Subcutaneous abdominal adipose tissue (tissue), 5 donors: Measurements from ENCODE around the gene ATXN1.

Experiments used
- H3K27ac ChIP-seq: one replicate; pipeline ENCODE4 v1.7.0; 2013; ENCODE audit warnings: low read depth, mild to moderate bottlenecking, inconsistent platforms, low read length, moderate library complexity
- H3K27me3 ChIP-seq, 5 donors: one replicate each; pipeline ENCODE4 v1.7.0; 2013; ENCODE audit warnings: low read length in 5 of 5, inconsistent platforms in 1 of 5; ENCODE audit not compliant: control insufficient read depth in 5 of 5, insufficient read depth in 4 of 5
- H3K36me3 ChIP-seq, 5 donors: one replicate each; pipeline ENCODE4 v1.7.0; 2013; ENCODE audit warnings: low read length in 5 of 5; ENCODE audit not compliant: control insufficient read depth in 5 of 5, insufficient read depth in 5 of 5
- H3K4me1 ChIP-seq, 5 donors: one replicate each; pipeline ENCODE4 v1.7.0; 2013; ENCODE audit warnings: low read length in 5 of 5, mild to moderate bottlenecking in 3 of 5, moderate library complexity in 1 of 5; ENCODE audit not compliant: control insufficient read depth in 5 of 5, insufficient read depth in 5 of 5
- H3K4me3 ChIP-seq, 5 donors: one replicate each; pipeline ENCODE4 v1.7.0; 2013; ENCODE audit warnings: low read length in 5 of 5, low read depth in 1 of 5
- H3K9ac ChIP-seq, 5 donors: one replicate each; pipeline ENCODE4 v1.7.0; 2013; ENCODE audit warnings: low read length in 5 of 5, mild to moderate bottlenecking in 4 of 5, moderate library complexity in 3 of 5
- H3K9me3 ChIP-seq, 5 donors: one replicate each; pipeline ENCODE4 v1.7.0; 2013; ENCODE audit warnings: low read length in 5 of 5; ENCODE audit not compliant: control insufficient read depth in 5 of 5
- donor health status: healthy.
- donor health status: healthy.
- donor health status: healthy.
- donor health status: healthy.
- donor health status: healthy.

ATXN1 gene

GRCh38 chr6:16282370-16282769 lies 478.9 kb downstream of the ATXN1 start:
- H3K27ac ChIP-seq = no peak overlapping the region
- no peaks in the 10 kb centered on the region for H3K9me3 ChIP-seq
- H3K4me1 ChIP-seq = peaks cover 0 to 6% (median 3%) of the 10 kb centered on the region in 5 donors
- no peak overlapping the region for H3K9ac ChIP-seq
- no peak overlapping the region for H3K4me3 ChIP-seq
- H3K27me3 ChIP-seq = peaks cover 0 to 4% (median 4%) of the 10 kb centered on the region in 5 donors
- no peaks in the 10 kb centered on the region for H3K36me3 ChIP-seq

- no peaks in the 10 kb centered on the region for H3K9me3 ChIP-seq
- no peak overlapping the region for H3K9ac ChIP-seq
- peaks cover 0 to 4% (median 0%) of the 10 kb centered on the region in 5 donors for H3K4me1 ChIP-seq
- no peak overlapping the region for H3K27ac ChIP-seq
- no peaks in the 10 kb centered on the region for H3K27me3 ChIP-seq
- H3K4me3 ChIP-seq = no peak overlapping the region
- no peaks in the 10 kb centered on the region for H3K36me3 ChIP-seq
Observed at GRCh38 chr6:16279243-16279642, 482.0 kb downstream of the ATXN1 start.

DNA sequence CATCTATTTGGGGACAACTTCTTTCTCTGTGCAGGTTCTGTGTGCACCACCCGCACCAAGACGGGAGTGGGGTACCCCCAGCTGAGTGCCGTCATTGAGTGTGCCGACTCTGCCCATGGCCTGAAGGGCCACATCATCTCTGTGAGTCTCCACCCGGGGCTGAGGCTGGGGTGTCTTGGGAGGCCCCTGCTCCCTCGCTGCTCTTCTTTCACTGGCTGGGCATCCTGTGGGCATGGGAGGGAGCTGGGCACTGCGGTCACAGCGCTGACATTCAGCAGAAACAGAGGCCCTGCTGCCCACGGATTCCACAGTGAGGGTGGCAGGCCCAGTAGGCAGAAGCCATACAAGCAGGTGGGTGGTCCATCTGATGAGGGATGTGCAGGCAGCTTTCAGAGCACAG lies 482.5 kb downstream of the ATXN1 start:
- Histone ChIP-seq H3K27me3 (no peaks in the 10 kb centered on the region), H3K36me3 (no peaks in the 10 kb centered on the region), H3K9ac (no peak overlapping the region), H3K27ac (no peak overlapping the region), H3K4me3 (no peak overlapping the region), H3K9me3 (no peaks in the 10 kb centered on the region), H3K4me1 (peaks cover 0 to 4% (median 0%) of the 10 kb centered on the region in 5 donors)

GRCh38 chr6:16278048-16278724 lies 483.1 kb downstream of the ATXN1 start:
- H3K27ac ChIP-seq = no peak overlapping the region
- no peak overlapping the region for H3K9ac ChIP-seq
- no peak overlapping the region for H3K4me3 ChIP-seq
- H3K36me3 ChIP-seq = no peaks in the 10 kb centered on the region
- peaks cover 0 to 4% (median 0%) of the 10 kb centered on the region in 5 donors for H3K4me1 ChIP-seq
- H3K9me3 ChIP-seq = no peaks in the 10 kb centered on the region
- no peaks in the 10 kb centered on the region for H3K27me3 ChIP-seq

DNA sequence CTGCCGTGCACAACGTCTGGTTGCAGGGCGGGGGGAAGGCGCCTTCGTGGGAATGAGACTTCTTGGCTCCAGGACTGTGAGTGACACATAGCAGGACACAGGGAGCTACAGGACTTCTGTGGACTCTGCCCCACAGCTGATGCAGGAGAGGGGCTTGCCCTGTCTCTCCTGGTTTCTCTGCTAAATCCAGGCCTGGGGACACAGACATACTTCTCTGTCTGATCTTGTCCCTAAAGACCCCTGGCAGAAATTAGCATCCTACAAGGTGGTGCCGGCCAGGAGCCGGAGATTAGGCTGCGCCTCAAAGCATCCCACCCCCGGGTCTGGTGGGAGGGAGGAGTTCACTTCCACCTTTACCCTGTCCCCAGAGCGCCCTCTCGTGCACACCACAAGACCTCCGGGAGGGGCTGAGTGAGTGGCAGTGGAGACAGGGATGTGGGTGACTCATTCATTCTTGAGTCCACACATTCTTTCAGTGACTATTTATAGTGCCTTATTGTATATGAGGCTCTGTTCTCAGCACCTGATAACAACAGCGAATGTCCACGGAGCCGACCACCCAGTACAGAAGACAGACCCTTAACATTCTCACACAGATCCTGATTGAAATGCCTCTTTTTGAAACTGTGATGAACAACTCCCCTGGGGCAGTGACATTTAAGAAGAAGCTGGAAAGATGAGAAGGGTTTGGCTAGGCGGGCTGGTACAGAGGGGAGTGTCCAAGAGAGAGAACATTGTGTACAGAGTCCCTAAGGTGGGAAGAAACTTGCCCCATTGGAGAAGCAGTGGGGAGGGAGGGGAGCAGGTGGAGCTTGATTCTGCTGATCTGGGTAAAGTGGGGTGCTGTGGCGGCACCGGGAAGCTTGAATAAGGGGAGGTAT lies 483.9 kb downstream of the ATXN1 start:
- Histone ChIP-seq H3K9me3 (no peaks in the 10 kb centered on the region), H3K9ac (no peak overlapping the region), H3K27me3 (no peaks in the 10 kb centered on the region), H3K27ac (no peak overlapping the region), H3K36me3 (no peaks in the 10 kb centered on the region), H3K4me3 (no peak overlapping the region), H3K4me1 (peaks cover 0 to 4% (median 0%) of the 10 kb centered on the region in 5 donors)

DNA sequence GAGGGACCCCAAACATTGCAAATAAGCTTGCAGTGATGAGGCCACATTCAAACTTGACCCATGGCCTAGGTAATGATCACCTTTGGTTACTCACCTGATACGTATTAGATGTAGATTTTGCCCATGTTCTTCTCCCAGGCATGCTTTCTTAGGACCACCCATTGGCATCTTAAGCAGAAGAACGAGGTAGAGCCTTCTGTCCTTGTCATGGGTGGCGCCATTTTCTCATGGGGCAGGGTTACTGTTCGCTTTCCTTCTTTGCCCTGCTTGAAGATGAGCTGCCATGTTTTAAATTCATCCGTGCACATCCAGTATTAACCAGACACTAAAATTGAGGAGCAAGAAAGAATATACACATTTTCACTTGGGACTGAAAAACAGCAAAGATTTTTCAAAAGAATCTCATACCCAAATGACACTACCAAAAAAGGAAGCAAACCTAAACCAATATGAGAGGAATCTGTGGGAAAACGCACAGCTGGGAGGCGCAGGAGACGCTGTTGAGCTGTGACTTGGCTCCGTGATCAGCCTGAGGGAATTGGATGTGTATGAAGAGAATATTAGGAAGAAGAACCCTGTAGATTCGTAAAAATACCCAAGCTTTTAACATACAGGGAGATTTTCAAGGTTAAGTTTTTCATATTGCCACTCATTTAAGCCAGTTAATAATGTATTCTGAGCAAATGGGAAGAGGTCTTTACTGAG lies 486.2 kb downstream of the ATXN1 start:
- Histone ChIP-seq H3K9ac (no peak overlapping the region), H3K4me3 (no peak overlapping the region), H3K27me3 (no peaks in the 10 kb centered on the region), H3K27ac (no peak overlapping the region), H3K36me3 (no peaks in the 10 kb centered on the region), H3K4me1 (peaks cover 0 to 4% (median 0%) of the 10 kb centered on the region in 5 donors), H3K9me3 (no peaks in the 10 kb centered on the region)

DNA sequence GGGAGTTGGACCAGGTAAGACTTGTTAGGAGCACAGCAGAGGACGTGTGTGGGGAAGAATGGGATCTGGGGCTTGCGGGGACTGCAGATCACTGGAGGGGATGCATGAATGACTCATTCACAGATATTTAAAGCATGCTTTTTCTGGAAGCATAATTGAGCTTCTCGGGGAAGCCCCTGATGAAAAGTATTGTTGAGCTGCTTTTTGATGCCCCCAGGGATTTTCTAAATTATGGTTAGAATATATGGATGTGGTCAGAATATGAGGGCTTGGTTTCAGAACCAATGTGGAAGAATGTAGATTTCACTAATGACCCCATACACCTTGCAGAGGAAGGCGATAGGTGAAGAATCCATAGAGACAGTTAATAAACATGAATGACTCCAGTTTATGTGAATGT lies 486.8 kb downstream of the ATXN1 start:
- Histone ChIP-seq H3K27ac (no peak overlapping the region), H3K4me3 (no peak overlapping the region), H3K9me3 (no peaks in the 10 kb centered on the region), H3K36me3 (no peaks in the 10 kb centered on the region), H3K4me1 (peaks cover 0 to 4% (median 0%) of the 10 kb centered on the region in 5 donors), H3K27me3 (no peaks in the 10 kb centered on the region), H3K9ac (no peak overlapping the region)

GRCh38 chr6:16273256-16273655 lies 488.0 kb downstream of the ATXN1 start:
- no peaks in the 10 kb centered on the region for H3K9me3 ChIP-seq
- H3K9ac ChIP-seq = no peak overlapping the region
- H3K4me1 ChIP-seq = peaks cover 0 to 4% (median 0%) of the 10 kb centered on the region in 5 donors
- no peak overlapping the region for H3K27ac ChIP-seq
- no peaks in the 10 kb centered on the region for H3K36me3 ChIP-seq
- no peaks in the 10 kb centered on the region for H3K27me3 ChIP-seq
- H3K4me3 ChIP-seq = no peak overlapping the region

GRCh38 chr6:16272201-16272600 lies 489.1 kb downstream of the ATXN1 start:
- Histone ChIP-seq H3K9me3 (no peaks in the 10 kb centered on the region), H3K4me1 (no peaks in the 10 kb centered on the region), H3K27ac (no peak overlapping the region), H3K9ac (no peak overlapping the region), H3K36me3 (no peaks in the 10 kb centered on the region), H3K27me3 (no peaks in the 10 kb centered on the region), H3K4me3 (no peak overlapping the region)

DNA sequence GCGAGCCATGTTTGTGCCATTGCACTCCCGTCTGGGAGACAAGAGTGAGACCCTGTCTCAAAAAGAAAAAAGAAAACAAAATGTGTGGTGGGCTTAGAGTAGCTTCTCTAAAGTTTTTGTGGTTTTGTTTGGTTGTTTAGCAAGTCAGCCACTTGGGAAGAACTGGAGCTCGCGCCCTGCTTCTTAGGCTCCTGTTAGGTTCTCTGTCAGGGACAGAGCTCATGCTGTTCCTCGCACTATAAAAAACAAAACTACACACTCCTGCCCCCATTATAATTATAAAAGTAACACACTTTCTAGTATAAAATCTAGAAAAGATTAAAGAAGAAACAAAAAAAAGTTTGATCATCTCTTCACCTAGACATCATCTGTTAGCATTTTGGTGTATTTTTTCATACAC lies 489.8 kb downstream of the ATXN1 start:
- H3K27ac ChIP-seq = no peak overlapping the region
- H3K9ac ChIP-seq = no peak overlapping the region

More for the DNA sequence above, 489.8 kb downstream of the ATXN1 start:
- Histone ChIP-seq H3K4me3 (no peak overlapping the region), H3K4me1 (no peaks in the 10 kb centered on the region), H3K9me3 (no peaks in the 10 kb centered on the region), H3K36me3 (no peaks in the 10 kb centered on the region), H3K27me3 (no peaks in the 10 kb centered on the region)
